AG04449 (cell line): ENCODE measurements around the gene CALCOCO2.

Experiments
- CTCF ChIA-PET: fragments of 350-600 bp; formaldehyde crosslinking; extraction: SDS; loops from one replicate; lab custom pipeline; 2021; ENCODE audit warnings: antibody characterized with exemption; lab: Yijun Ruan, JAX
- POLR2A ChIA-PET: fragments of 400-600, 350-600 bp; formaldehyde crosslinking; extraction: SDS; loops from one replicate; lab custom pipeline; 2020; ENCODE audit warnings: antibody characterized with exemption, inconsistent platforms; lab: Yijun Ruan, JAX
- DNase-seq: peaks from one replicate; pipeline ENCODE4 v3.0.0-alpha.2; 2010; ENCODE audit warnings: low read depth, low spot score
- H3K4me3 ChIP-seq: 2 replicates; pipeline ENCODE4 v1.5.1; 2011; ENCODE audit warnings: low read depth, mild to moderate bottlenecking, control low read depth, low read length
- TF ChIP-seq, protein P1 (sequence below): IDR thresholded peaks from one replicate; pipeline ENCODE4 v1.5.1; 2011; ENCODE audit warnings: mild to moderate bottlenecking, moderate library complexity, low read length, control low read depth, inconsistent platforms; ENCODE audit not compliant: insufficient read depth; ENCODE audit errors: missing control alignments

The CALCOCO2 gene

GRCh38 chr17:48893646-48894508 lies 63.0 kb downstream of the CALCOCO2 start:
- DNase-seq: no peak
- CTCF ChIA-PET: interaction anchor here (0.7 to 4.1 kb wide), 9 partner anchors 9 to 223 kb away, joined by 3 to 22 read pairs (median 7); partner anchors contain the start of gene UBE2Z
- TF ChIP-seq, protein P1, sequence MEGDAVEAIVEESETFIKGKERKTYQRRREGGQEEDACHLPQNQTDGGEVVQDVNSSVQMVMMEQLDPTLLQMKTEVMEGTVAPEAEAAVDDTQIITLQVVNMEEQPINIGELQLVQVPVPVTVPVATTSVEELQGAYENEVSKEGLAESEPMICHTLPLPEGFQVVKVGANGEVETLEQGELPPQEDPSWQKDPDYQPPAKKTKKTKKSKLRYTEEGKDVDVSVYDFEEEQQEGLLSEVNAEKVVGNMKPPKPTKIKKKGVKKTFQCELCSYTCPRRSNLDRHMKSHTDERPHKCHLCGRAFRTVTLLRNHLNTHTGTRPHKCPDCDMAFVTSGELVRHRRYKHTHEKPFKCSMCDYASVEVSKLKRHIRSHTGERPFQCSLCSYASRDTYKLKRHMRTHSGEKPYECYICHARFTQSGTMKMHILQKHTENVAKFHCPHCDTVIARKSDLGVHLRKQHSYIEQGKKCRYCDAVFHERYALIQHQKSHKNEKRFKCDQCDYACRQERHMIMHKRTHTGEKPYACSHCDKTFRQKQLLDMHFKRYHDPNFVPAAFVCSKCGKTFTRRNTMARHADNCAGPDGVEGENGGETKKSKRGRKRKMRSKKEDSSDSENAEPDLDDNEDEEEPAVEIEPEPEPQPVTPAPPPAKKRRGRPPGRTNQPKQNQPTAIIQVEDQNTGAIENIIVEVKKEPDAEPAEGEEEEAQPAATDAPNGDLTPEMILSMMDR: no peak
- POLR2A ChIA-PET: interaction anchor here (2.7 kb wide), 1 partner anchor 14 kb away, joined by 12 read pairs; the partner anchor contains the start of gene UBE2Z
- peak overlapping the region; percentile 97 for H3K4me3 ChIP-seq

DNA sequence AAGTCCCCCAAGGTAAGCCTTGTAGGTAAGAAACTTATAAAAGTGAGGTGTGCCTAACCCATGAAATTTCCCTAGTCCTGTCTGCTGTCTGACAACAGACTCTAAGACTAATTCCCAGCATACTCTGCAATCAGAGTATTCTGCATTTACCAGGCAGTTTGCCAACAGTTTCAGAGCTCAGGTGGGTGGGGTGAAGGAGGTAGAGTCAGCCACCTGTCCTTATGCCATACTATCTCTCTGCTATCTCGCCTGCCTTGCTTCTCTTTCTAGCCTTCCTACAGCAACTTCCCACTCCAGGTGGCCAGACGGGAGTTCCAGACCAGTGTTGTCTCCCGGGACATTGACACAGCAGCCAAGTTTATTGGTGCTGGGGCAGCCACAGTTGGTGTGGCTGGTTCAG lies 64.1 kb downstream of the CALCOCO2 start:
- CTCF ChIA-PET: interaction anchor here (1.1 to 4.1 kb wide), 6 partner anchors 10 to 224 kb away, joined by 3 to 22 read pairs (median 6); no protein-coding TSS in a partner anchor
- no peak for DNase-seq
- POLR2A ChIA-PET: no interaction called here
- no peak overlapping the region for H3K4me3 ChIP-seq
- TF ChIP-seq, protein P1: no peak

- TF ChIP-seq, protein P1: no peak
- CTCF ChIA-PET: interaction anchor here (0.6 to 1.3 kb wide), 4 partner anchors 14 to 1434 kb away, joined by 3 read pairs; no protein-coding TSS in a partner anchor
- POLR2A ChIA-PET: no interaction called here
- DNase-seq: no peak
- no peak overlapping the region for H3K4me3 ChIP-seq
Observed at GRCh38 chr17:48901241-48901640, 70.4 kb downstream of the CALCOCO2 start.

DNA sequence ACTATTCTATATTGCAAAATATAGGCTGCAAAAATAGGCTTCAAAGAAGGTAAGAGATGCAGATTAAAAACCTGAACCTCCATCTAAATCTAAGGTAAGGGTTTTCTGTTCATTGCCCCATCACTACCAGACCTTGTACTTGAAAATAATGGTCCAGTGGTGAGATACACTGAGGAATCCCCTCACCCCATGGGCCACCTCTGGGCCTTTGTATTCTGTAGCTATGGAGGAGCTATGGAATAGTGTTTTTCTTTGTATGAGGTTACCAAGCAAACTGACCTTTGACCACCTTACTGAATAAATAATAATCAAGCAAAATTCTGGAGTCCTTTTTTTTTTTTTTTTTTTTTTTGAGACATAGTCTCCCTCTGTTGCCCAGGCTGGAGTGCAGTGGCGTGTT lies 72.6 kb downstream of the CALCOCO2 start:
- no peak for DNase-seq
- no peak overlapping the region for H3K4me3 ChIP-seq
- CTCF ChIA-PET: interaction anchor here (0.6 to 1.2 kb wide), 2 partner anchors 18 to 129 kb away, joined by 3 to 4 read pairs; no protein-coding TSS in a partner anchor
- POLR2A ChIA-PET: no interaction called here
- TF ChIP-seq, protein P1: no peak

DNA sequence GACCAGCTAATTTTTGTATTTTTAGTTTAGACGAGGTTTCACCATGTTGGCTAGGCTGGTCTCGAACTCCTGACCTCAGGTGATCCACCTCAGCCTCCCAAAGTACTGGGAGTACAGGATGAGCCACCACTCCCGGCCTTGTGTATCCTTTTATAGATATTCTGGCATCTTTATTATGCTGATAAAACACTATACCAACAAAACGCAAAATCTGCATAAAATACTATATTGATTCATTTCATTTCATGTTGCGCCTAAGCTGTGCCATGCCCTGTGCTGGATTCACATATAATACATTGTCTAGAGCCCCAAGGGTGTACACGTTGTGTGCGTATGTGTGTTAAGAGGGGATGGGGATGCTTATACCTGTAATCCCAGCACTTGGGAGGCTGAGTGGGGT lies 73.6 kb downstream of the CALCOCO2 start:
- CTCF ChIA-PET: no interaction called here
- POLR2A ChIA-PET: no interaction called here
- H3K4me3 ChIP-seq: no peak overlapping the region
- no peak for DNase-seq
- TF ChIP-seq, protein P1: no peak

- TF ChIP-seq, protein P1: no peak
- POLR2A ChIA-PET: no interaction called here
Observed at GRCh38 chr17:48905987-48906515, 75.2 kb downstream of the CALCOCO2 start.

More at GRCh38 chr17:48905987-48906515, 75.2 kb downstream of the CALCOCO2 start:
- no peak overlapping the region for H3K4me3 ChIP-seq
- CTCF ChIA-PET: interaction anchor here (1.5 kb wide), 1 partner anchor 13 kb away, joined by 3 read pairs; the partner anchor contains the start of gene ATP5MC1
- DNase-seq: no peak
